H9 (cell line): ENCODE measurements around the gene ADM. TPM values are rescaled to one million over a fixed set of nuclear protein-coding genes. Genes with fewer than 3 reads are reported as not detected.

Experiments
- DNase-seq: peaks from one replicate; pipeline ENCODE4 v3.0.0-alpha.2; 2017
- H2AFZ ChIP-seq: one replicate; pipeline ENCODE4 v1.6.1; 2013; ENCODE audit warnings: mild to moderate bottlenecking, low read length, control low read depth, moderate library complexity
- H2AK5ac ChIP-seq: 2 replicates; pipeline ENCODE4 v1.6.1; 2013; ENCODE audit warnings: low read length, control low read depth, mixed read lengths; ENCODE audit not compliant: insufficient read length
- H2BK120ac ChIP-seq: one replicate; pipeline ENCODE4 v1.6.1; 2013; ENCODE audit warnings: low read depth, mild to moderate bottlenecking, low read length, control low read depth, inconsistent platforms; ENCODE audit not compliant: poor library complexity, severe bottlenecking
- H2BK12ac ChIP-seq: 2 replicates; pipeline ENCODE4 v1.6.1; 2013; ENCODE audit warnings: low read length, control low read depth, mixed read lengths, low read depth; ENCODE audit not compliant: insufficient read length
- H2BK15ac ChIP-seq: 2 replicates; pipeline ENCODE4 v1.6.1; 2013; ENCODE audit warnings: low read depth, low read length, control low read depth
- H2BK20ac ChIP-seq: one replicate; pipeline ENCODE4 v1.6.1; 2013; ENCODE audit warnings: low read depth, mild to moderate bottlenecking, low read length, control low read depth, inconsistent platforms; ENCODE audit not compliant: poor library complexity, severe bottlenecking
- H2BK5ac ChIP-seq: 2 replicates; pipeline ENCODE4 v1.6.1; 2013; ENCODE audit warnings: low read length, control low read depth, mixed read lengths; ENCODE audit not compliant: insufficient read length
- H3K14ac ChIP-seq: 2 replicates; pipeline ENCODE4 v1.6.1; 2013; ENCODE audit warnings: low read length, control low read depth; ENCODE audit not compliant: insufficient read depth
- H3K18ac ChIP-seq: 2 replicates; pipeline ENCODE4 v1.6.1; 2013; ENCODE audit warnings: low read depth, mild to moderate bottlenecking, mixed read lengths, low read length, control low read depth; ENCODE audit not compliant: insufficient read length
- H3K23ac ChIP-seq: 2 replicates; pipeline ENCODE4 v1.6.1; 2013; ENCODE audit warnings: low read length, control low read depth, mixed read lengths, low read depth; ENCODE audit not compliant: insufficient read length
- H3K23me2 ChIP-seq: 2 replicates; pipeline ENCODE4 v1.6.1; 2013; ENCODE audit warnings: low read depth, mild to moderate bottlenecking, mixed read lengths, low read length, control low read depth; ENCODE audit not compliant: insufficient read length, poor library complexity, severe bottlenecking
- H3K27ac ChIP-seq: 2 replicates; pipeline ENCODE4 v1.5.1; 2013; ENCODE audit warnings: low read length, control low read depth, mixed read lengths, low read depth; ENCODE audit not compliant: insufficient read length
- H3K27me3 ChIP-seq: 2 replicates; pipeline ENCODE4 v1.6.1; 2013; ENCODE audit warnings: low read length, control low read depth, inconsistent platforms; ENCODE audit not compliant: insufficient read depth
- H3K4ac ChIP-seq: 2 replicates; pipeline ENCODE4 v1.6.1; 2013; ENCODE audit warnings: low read depth, mild to moderate bottlenecking, control low read depth, inconsistent platforms, low read length, moderate library complexity
- H3K4me1 ChIP-seq: 2 replicates; pipeline ENCODE4 v1.6.1; 2013; ENCODE audit warnings: low read length, control low read depth, inconsistent platforms; ENCODE audit not compliant: insufficient read depth
- H3K4me2 ChIP-seq: 2 replicates; pipeline ENCODE4 v1.6.1; 2013; ENCODE audit warnings: low read length, control low read depth, mixed read lengths; ENCODE audit not compliant: insufficient read length, insufficient read depth
- H3K56ac ChIP-seq: 2 replicates; pipeline ENCODE4 v1.6.1; 2013; ENCODE audit warnings: low read depth, mild to moderate bottlenecking, mixed read lengths, low read length, control low read depth; ENCODE audit not compliant: insufficient read length
- H3K79me1 ChIP-seq: 2 replicates; pipeline ENCODE4 v1.6.1; 2013; ENCODE audit warnings: low read depth, mild to moderate bottlenecking, moderate library complexity, low read length, control low read depth, inconsistent platforms; ENCODE audit not compliant: insufficient read depth, poor library complexity, severe bottlenecking
- H3K79me2 ChIP-seq: 2 replicates; pipeline ENCODE4 v1.6.1; 2013; ENCODE audit warnings: low read length, control low read depth, inconsistent platforms; ENCODE audit not compliant: insufficient read depth
- H3K9ac ChIP-seq: 2 replicates; pipeline ENCODE4 v1.6.1; 2013; ENCODE audit warnings: low read length, control low read depth, mixed read lengths; ENCODE audit not compliant: insufficient read length; ENCODE audit errors: extremely low read depth
- H3K9me3 ChIP-seq: one replicate; pipeline ENCODE4 v1.6.1; 2013; ENCODE audit warnings: low read depth, low read length, inconsistent platforms; ENCODE audit not compliant: control insufficient read depth
- H3T11ph ChIP-seq: one replicate; pipeline ENCODE4 v1.6.1; 2013; ENCODE audit warnings: mild to moderate bottlenecking, low read length, control low read depth, inconsistent platforms
- H4K20me1 ChIP-seq: one replicate; pipeline ENCODE4 v1.6.1; 2013; ENCODE audit not compliant: control insufficient read depth, insufficient read length, insufficient read depth
- H4K5ac ChIP-seq: 2 replicates; pipeline ENCODE4 v1.6.1; 2013; ENCODE audit warnings: low read depth, mild to moderate bottlenecking, mixed read lengths, low read length, control low read depth; ENCODE audit not compliant: insufficient read length
- H4K8ac ChIP-seq: replicated peaks from 2 replicates; pipeline ENCODE4 v1.6.1; 2013; ENCODE audit warnings: low read length, control low read depth, mixed read lengths, low read depth; ENCODE audit not compliant: insufficient read length
- H4K91ac ChIP-seq: 2 replicates; pipeline ENCODE4 v1.6.1; 2013; ENCODE audit warnings: low read depth, mild to moderate bottlenecking, moderate library complexity, mixed read lengths, low read length, control low read depth; ENCODE audit not compliant: insufficient read length
- H3K27ac Mint-ChIP-seq, 3 experiments: 2 replicates in 2 of 3; 3 replicates in 1 of 3; pipeline ENCODE4 v1.8.0; 2020 to 2021; ENCODE audit warnings: mixed read lengths in 3 of 3, mild to moderate bottlenecking in 1 of 3, moderate library complexity in 1 of 3
- H3K27me3 Mint-ChIP-seq: 2 replicates; pipeline ENCODE4 v1.8.0; 2021; ENCODE audit warnings: low read depth, mild to moderate bottlenecking, moderate library complexity, mixed read lengths
- H3K36me3 Mint-ChIP-seq, 3 experiments: 2 replicates in 2 of 3; 3 replicates in 1 of 3; pipeline ENCODE4 v1.8.0; 2020 to 2021; ENCODE audit warnings: low read depth in 3 of 3, mixed read lengths in 3 of 3; ENCODE audit not compliant: insufficient read depth in 1 of 3
- H3K4me1 Mint-ChIP-seq, 2 experiments: 2 replicates each; pipeline ENCODE4 v1.8.0; 2020; ENCODE audit warnings: mixed read lengths in 2 of 2
- H3K4me3 Mint-ChIP-seq, 2 experiments: 2 replicates in 1 of 2; 3 replicates in 1 of 2; pipeline ENCODE4 v1.8.0; 2020 to 2021; ENCODE audit warnings: mild to moderate bottlenecking in 2 of 2, mixed read lengths in 2 of 2, moderate library complexity in 1 of 2
- H3K9me3 Mint-ChIP-seq, 2 experiments: 2 replicates in 1 of 2; 3 replicates in 1 of 2; pipeline ENCODE4 v1.8.0; 2020; ENCODE audit warnings: mild to moderate bottlenecking in 2 of 2, mixed read lengths in 2 of 2, moderate library complexity in 1 of 2
- WGBS: extraction: QIAGEN DNeasy Blood & Tissue Kit; methylation state at CpG from one replicate; pipeline ENCODE4 v1.1.7; 2013; ENCODE audit warnings: missing lambda C conversion rate, low lambda C conversion rate, mixed read lengths; ENCODE audit not compliant: insufficient read length; ENCODE audit errors: extremely low coverage; 5-methylcytosine and 5-hydroxymethylcytosine counted together
- total RNA-seq: library from RNA; stranded (reverse); gene quantifications from 2 replicates; pipeline ENCODE4 v1.2.1, GENCODE V29; 2021
- TF ChIP-seq, protein P1 (sequence below): fragments of 200-600 bp; sonication (generic); conservative IDR thresholded peaks from 3 replicates; pipeline ENCODE4 v1.8.0; 2021; ENCODE audit warnings: antibody characterized with exemption, mild to moderate bottlenecking

ADM gene
- total RNA-seq, 1 experiment from 2014 or later: 99.1 TPM

DNA sequence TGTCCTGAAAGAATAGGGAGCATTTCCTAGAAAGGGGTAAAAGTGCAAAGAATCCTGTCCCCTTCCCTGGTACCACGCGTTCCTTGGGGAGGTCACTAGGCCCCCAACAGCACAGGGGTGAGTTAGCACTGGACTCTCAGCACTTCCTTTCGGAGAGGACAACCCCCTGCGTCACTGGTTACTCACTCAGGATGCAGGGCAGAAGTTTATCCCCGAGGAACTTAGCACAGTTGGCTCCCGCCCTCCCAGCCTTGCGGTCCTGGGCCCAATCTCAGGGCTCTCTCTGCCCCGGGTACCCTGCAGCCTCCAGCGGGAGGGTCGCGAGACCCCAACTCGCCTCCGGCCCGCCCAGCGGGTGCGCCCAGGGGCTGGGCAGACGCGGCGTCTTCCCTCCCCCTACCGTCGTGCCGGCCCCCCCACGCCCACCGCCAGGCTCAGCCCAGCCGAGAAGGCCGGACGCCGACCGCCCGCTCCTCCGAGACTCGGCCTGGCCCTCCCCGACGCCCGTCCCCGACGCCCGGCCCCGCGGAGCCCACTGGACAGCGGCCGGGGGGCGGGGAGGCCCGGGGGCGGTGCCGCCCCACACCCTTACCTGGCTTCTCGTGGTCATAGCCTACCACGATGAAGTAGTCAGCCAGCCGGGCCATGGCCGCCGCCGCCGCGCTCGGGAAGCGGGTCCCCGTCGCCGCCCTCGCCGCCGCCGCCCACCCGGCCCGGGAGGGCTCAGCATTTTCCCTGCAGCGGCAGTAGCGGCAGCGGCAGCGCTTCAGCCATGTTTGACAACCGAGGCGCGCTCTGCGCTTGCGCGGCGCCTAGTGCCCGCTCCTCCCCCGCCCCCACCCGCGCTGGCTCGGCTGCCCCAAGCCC lies 11.2 kb upstream of the ADM start, which contains the start of gene SBF2:
Gene SBF2 (minus strand): TSS at position 797 of the 867 bp plus-strand sequence. CDS start 150 bp downstream, at position 647.
- peak within 1 kb of the TSS; percentile 69 for H3K27ac ChIP-seq
- WGBS: no CpG with 5 or more reads among the region's 81 CpGs
- H2BK12ac ChIP-seq: no peak within 1 kb of the TSS
- H3K4ac ChIP-seq: no peak within 1 kb of the TSS
- peak within 1 kb of the TSS; percentile 81 for H3K4me2 ChIP-seq
- H3T11ph ChIP-seq: no peak within 1 kb of the TSS
- H3K23me2 ChIP-seq: peaks cover 8% of the 10 kb centered on the region
- H2BK15ac ChIP-seq: no peak within 1 kb of the TSS
- H3K79me2 ChIP-seq: peaks cover 6% of the 10 kb centered on the region; the same call in 1 of the 2 replicates
- no peak within 1 kb of the TSS for H2AK5ac ChIP-seq
- DNase-seq: peak; percentile 87
- peak within 1 kb of the TSS; percentile 5 for H2AFZ ChIP-seq
- no peak within 1 kb of the TSS for H3K56ac ChIP-seq
- Mint-ChIP-seq H3K27me3 (no peaks in the 10 kb centered on the region; the same call in 1 of the 2 replicates), H3K9me3 (no peaks in the 10 kb centered on the region; a peak in 1 of 5 replicates), H3K4me1 (peaks cover 44 to 45% of the 10 kb centered on the region in 2 experiments), H3K4me3 (peak within 1 kb of the TSS; percentile 84 to 93), H3K36me3 (peaks cover 4 to 9% (median 7%) of the 10 kb centered on the region in 3 experiments; a peak in 6 of 7 replicates), H3K27ac (peak within 1 kb of the TSS; percentile 73 to 98 (median 94))
- H4K20me1 ChIP-seq: no peaks in the 10 kb centered on the region
- no peak within 1 kb of the TSS for H3K23ac ChIP-seq
- H3K27me3 ChIP-seq: no peaks in the 10 kb centered on the region
- peaks cover 9% of the 10 kb centered on the region; the same call in 1 of the 2 replicates for H3K4me1 ChIP-seq
- H3K79me1 ChIP-seq: no peaks in the 10 kb centered on the region
- H4K5ac ChIP-seq: no peak within 1 kb of the TSS
- H2BK20ac ChIP-seq: no peak within 1 kb of the TSS
- no peak within 1 kb of the TSS for H2BK5ac ChIP-seq
- peak within 1 kb of the TSS; percentile 80 for H3K18ac ChIP-seq
- TF ChIP-seq, protein P1, sequence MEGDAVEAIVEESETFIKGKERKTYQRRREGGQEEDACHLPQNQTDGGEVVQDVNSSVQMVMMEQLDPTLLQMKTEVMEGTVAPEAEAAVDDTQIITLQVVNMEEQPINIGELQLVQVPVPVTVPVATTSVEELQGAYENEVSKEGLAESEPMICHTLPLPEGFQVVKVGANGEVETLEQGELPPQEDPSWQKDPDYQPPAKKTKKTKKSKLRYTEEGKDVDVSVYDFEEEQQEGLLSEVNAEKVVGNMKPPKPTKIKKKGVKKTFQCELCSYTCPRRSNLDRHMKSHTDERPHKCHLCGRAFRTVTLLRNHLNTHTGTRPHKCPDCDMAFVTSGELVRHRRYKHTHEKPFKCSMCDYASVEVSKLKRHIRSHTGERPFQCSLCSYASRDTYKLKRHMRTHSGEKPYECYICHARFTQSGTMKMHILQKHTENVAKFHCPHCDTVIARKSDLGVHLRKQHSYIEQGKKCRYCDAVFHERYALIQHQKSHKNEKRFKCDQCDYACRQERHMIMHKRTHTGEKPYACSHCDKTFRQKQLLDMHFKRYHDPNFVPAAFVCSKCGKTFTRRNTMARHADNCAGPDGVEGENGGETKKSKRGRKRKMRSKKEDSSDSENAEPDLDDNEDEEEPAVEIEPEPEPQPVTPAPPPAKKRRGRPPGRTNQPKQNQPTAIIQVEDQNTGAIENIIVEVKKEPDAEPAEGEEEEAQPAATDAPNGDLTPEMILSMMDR: no peak
- no peak within 1 kb of the TSS for H2BK120ac ChIP-seq
- H3K9me3 ChIP-seq: no peaks in the 10 kb centered on the region
- H3K9ac ChIP-seq: peak within 1 kb of the TSS; percentile 46
- no peak within 1 kb of the TSS for H4K91ac ChIP-seq
- H3K14ac ChIP-seq: peak within 1 kb of the TSS; percentile 85; the same call in 1 of the 2 replicates
- no peak within 1 kb of the TSS for H4K8ac ChIP-seq
